HG02981 (cell line): ENCODE results near the gene TGDS.
"Not testable (repeated sequence)": the region's sequence is repeated elsewhere in the genome, so short reads cannot be mapped to it uniquely, and the experiment has no call there.

Experiments
- ATAC-seq: cut with Tn5 transposase; IDR thresholded peaks from one replicate; pipeline ENCODE4 v1.9.1; 2021; ENCODE audit warnings: mild to moderate bottlenecking, moderate library complexity; ENCODE audit not compliant: unreplicated experiment

TGDS gene

DNA sequence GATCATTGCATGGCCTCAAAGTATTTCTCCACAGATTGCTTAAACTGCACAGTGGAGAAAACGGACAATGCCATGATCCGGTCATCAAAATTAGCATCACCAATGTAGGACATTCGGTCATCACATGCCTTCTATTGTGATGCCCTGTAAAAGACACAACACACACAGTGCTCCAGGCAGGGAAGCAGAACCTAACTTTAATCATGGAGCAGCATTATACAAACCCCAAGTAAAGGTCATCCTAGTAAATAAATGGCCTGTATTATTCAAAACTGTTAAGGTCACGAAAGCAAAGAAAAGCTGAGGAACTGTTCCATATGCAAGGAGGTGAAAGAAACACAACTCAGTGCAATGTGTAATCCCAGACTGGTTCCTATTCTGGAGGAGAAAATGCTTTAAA, 42.2 kb downstream of the TGDS start:
- no peak for ATAC-seq

DNA sequence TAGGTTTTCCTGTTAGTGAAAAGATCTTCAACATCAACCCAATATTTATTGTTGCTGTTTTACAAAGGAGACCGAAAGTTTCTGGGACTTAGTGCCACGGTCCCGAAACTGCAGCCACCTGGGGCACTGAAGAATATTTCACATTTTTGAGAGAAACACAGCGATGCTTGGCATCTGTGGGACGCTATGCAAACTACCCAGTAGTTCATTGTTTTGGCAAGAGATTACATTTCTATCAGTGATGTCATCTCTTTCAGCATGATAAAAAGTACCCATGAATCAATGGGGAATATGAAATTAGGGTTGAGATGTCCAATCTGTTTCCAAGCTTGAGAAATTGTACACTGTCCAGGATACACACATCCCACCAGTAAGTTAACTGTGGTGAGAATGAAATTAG, 43.9 kb downstream of the TGDS start:
- ATAC-seq: no peak

DNA sequence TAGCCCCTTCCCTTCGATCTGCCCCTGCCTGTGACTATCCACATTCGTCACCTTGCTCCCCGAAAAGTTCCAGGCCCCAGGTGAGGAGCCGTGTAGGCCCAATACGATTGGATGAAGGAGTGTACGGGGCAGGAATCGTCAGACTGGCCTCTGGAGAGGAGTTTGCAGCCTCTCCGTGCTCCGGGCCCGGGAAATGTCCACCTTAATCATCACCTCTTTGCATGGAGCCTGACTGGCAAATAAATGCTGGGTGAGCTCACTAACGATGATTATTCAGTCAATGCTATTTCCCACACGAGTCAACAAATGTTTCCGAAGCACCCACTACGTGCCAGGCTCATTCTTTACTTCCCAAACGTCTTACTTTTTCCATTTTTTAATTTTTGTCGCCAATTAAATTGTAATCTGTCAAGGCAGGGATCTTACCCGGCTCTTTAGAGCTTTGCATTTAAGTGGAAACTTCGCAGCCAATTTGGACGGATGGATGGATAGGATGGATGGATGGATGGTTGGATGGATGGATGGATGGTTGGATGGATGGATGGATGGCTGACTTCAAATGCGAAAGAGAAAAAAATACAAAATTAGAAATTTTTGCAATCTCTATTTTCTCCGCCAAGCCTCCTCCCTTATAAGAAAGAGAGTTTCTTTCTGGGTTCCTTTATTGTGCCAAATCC, 45.8 kb downstream of the TGDS start:
- peak; percentile 5 for ATAC-seq

DNA sequence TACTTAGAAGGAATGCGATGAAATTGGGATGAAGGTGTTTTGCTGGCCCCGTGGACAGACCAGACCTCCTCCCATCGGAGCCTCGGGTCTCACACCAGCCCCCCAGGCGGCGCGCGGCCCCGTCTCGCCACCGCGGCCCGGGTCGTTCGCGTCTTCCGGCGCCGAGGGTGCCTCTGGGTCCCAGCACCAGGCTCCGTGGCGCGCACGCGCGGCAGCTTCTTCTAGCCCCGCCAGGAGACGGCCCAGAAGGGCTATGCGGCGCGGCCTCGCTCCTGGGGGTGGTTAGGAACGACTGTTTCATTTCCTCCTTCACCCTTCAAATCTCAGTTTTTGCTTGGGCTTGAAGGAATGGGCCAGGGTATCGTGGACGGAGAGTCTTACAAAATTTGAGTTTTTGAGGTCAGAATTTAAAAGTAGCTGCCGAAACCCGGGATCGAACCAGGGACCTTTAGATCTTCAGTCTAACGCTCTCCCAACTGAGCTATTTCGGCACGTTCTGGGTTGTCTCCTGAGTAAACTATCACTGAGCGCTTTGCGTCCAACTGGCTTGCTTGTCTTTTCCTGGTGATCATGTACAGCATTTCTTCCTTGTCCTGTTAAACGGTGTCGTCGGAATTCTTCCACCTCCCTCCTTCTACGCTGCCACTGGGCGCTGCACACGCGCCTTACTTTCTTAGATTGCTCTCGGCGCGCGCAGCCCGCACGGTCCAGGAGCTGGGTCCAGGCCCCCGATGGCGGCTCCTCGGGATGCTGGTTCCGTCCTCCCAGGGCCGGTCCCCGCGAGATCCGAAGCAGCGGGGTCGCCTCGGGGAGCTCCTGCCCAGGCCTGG, 46.5 kb downstream of the TGDS start:
- peak; percentile 92 for ATAC-seq

DNA sequence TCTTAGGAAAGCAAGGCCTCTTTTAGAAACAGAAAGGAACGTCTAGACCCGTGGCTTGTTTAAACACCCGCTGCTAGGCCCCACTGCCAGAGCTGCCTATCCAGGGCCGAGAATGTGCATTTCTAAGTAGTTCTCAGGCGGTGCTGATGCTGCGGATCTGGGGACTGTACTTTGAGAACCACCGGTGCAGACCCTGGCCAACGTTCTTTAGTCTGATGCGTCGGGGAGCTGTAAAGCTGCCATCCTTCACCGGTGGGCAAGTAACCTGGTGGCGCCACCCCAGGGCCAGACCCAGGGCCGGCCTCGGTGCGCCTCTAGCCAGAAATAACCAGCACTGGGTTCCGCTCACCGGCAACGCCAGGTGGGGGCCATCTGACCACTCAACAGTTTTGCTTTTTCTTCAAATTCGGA, 47.1 kb downstream of the TGDS start:
- ATAC-seq: peak; percentile 52

DNA sequence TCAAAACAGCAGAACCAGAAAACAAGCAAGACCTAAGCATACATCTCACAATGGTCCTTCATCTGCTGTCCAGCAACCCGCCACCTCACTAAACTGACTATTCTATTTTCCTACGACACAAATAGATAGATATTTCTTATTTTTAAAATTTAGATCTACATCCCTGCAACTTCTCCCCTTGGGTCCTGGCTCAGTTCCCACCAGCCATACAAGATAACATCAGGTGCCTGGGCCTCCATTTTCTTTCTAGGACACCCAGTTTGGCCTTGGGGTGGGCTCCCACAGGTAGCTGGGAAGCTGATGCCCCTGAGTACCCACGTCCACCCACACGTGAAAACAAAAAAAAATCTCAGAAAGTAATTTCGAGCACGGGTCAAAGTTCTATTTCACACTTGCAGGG, 47.6 kb downstream of the TGDS start:
- no peak for ATAC-seq

DNA sequence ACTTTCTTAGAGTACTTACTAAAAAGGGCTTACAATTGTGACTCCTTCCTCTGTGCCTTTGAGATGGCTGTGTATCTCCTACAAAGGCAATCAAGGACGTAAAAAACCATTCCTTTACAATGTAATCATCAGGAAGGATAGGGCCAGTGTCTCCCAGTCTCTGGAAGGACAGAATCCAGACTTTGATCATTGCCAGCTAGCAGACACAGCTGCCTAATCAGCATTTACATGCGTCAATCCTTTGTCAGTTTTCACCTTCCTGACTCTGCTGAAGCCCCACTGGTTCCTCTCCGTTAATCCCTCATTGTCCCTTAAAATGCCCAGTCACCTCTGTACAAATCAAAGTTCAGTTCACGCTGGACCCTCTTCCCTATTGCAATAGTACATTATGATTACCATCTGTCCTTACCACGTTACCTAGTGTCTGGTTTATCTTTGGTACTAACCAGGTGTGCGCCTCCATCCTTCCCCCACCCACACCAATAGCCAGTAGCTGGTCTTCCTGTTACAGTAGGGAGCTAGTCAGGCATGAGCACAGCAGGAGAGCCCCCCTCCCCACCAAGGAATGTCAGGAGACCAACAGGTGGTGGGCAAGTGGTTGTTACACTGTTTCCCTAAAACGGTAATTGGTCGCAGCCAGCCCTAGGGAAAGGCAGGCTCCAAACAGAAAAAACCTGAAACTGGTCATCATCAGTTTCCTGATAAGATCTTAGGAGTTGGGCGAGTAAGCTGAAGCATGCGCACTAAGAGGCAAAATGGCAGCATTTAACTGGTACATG, 49.7 kb downstream of the TGDS start:
- ATAC-seq: no peak

DNA sequence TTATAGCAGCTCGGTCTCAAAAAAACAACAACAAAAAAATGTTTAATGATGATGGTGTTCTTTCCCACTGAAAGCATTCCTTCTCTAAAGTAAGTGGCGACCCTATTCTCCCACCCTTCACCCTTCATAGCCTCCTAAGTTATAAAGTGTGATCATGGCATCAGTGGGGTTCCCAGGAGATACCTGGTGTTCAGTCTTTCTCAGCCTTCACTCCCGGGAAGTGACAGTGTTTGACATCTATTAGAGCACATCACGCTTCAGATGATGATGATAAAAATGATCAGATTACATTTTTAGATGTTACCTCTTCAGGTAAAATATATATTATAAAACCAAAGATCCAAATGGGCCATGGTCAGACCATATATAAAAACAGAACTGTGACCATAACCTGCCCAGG, 51.0 kb downstream of the TGDS start:
- no peak for ATAC-seq

DNA sequence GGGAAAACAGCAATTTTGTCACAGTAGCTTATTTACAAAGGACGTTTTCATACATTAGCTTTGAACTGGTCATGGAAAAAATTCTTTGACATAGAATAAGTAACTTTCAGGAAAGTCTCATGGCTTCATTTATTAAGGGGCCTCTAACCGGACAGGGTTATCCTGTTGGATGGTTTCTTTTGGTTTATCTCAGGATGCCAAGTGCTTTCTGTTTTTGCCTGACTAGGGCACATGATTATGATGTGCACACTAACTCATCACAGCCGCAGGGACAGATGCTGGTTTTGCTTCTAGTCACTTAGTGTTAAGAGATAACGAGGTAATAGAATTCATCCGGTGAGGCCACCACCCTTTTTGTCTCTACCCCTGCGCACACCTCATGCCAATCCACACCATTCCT, 53.0 kb downstream of the TGDS start:
- no peak for ATAC-seq

DNA sequence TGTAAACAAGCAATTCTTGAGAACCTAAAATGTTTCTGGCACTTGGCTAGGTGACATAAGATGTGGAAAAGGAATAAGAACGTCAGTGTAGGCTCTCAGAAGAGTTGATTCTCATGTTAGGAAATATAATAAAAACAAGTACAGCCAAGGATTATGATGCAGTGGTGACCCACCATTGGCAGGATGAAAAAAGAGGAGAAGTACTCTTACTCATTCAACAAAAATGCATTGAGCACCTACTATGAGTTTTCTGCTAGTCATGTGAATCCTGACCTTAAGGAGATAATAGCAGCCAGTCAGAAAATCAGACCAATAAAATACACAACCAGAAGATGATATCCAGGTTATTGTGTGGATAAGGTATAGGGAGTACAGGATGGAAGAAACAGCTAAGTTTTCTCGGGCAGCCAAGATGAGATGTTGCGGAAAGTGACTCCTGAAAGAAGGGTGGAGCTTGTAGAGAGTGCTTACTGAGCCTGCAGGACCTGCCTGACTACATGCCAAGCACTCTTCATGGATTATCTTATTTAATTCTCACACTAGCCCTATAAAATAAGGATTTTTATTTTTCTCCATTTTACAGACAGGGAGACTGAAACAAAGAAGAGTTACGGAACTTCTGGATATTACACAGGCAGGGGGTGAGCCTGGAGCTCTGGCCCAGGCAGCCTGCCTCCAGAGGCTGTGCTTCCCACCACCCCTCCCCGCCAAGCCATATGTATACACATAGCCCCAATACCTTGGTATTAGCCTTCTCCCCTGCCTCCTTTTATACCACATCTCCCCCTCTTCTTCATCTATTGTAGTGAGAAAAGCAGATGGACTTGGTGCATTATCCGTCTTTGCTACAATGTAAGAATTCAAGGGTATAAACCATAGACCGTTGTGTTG, 58.0 kb downstream of the TGDS start:
- no peak for ATAC-seq

DNA sequence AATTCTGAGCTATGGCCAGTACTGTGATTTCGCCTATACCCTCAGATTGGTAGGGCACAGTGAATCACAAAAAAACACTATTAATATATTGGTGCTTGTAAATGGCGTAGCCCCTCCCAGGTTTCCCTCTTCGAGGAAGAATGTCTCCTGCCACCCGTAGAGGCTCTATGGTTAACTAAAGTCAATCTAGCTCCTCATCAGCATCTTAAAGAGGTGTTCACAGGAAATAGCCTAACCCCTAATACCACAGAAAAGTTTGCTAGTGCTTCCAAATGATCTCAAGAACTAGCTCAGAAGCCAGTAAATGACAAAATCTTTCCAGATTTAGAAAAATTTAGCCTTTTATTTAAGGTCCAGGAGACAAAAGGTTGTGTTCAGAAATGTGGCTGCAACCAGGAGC, 60.2 kb downstream of the TGDS start:
- ATAC-seq: no peak

DNA sequence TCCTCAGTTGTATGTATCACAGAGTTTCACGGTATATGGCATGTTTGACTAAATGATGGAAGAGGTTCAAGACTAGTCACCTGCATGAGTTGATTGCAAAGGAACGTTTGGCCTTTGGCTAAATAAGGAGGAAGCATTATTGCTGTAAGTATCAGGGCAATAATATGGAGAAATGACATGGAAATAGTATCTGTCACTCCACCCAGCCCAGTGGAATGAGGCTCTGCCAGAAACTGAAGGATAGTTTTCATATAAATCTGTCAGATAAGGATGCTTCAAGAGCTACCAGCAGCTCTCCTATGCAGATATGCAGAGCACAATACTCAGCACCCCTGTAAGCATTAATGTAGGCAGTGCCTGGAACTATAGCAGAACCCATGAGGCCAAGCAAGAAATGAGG, 60.7 kb downstream of the TGDS start:
- no peak for ATAC-seq

DNA sequence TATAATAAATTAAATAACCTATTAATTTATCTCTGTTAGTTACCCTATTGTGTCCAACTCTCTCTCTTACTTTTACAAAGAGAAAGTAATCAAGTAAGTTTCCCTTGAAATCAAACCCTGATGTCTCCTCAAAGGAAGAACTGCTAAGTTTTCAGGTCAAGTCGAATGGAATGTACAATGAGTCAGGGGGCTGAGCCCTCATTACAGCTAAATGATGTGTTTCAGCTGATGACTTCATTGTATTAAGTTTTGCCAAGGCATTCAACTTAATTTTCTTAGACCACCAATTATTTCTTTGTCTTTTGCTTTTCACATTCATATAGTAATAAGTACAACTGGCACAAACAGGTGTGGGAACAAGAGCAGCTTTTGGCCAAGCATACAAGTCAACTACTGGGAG, 61.8 kb downstream of the TGDS start:
- ATAC-seq: no peak

DNA sequence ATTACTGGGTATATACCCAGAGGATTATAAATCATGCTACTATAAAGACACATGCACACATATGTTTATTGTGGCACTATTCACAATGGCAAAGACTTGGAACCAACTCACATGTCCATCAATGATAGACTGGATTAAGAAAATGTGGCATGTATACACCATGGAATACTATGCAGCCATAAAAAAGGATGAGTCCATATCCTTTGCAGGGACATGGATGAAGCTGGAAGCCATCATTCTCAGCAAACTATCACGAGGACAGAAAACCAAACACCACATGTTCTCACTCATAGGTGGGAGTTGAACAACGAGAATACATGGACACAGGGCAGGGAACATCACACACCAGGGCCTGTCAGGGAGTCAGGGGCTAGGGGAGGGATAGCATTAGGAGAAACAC, 63.7 kb downstream of the TGDS start:
- ATAC-seq: not testable (repeated sequence)

DNA sequence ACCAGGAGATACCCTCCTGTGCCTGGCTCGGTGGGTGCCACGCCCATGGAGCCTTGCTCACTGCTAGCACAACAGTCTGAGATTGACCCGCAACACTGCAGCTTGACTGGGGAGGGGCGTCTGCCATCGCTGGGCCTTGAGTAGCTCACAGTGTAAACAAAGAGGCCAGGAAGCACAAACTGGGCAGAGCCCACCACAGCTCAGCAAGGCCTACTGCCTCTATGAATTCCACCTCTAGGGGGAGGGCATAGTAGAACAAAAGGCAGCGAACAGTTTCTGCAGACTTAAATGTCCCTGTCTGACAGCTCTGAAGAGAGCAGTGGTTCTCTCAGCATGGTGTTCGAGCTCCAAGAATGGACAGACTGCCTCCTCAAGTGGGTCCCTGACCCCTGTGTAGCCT, 69.0 kb downstream of the TGDS start:
- not testable (repeated sequence) for ATAC-seq

DNA sequence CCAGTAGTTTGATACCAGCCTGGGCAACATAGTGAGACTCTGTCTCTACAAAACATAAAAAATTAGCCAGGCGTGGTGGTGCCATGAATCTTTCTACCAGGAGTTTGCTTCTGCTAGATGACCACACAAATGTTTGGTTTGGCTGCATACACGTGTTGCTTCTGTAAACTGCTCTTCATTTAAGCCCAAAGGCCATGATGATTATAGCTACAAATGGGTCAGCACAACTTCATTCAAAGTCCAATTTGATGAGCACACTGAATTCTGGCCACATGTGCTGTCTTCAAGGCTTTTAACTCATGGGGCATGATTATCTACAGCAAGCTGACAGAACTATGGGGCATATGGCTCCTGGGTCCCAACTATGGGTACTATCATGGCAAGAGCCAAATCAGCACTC, 70.2 kb downstream of the TGDS start:
- ATAC-seq: no peak

DNA sequence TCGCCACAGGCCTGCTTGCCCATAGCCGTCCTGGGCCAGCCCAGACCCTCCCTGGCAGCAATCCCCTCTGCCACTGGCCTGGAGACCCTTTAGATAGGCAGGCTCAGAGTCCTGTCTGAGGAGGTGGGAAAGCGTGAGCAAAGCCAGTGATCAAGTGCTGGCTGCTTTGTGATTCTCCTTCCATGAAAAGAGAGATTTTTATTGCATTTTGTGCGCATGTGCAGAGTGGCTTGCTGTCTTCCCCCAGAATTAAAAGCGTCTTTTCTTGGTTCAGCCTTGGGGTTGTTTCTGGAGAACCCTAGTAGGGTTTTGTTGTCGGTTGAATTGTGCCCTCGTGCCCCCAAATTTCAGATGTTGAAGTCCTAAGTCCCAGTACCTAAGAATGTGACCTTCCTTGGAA, 71.5 kb downstream of the TGDS start:
- ATAC-seq: no peak
